Measurements from ENCODE around the gene SH3BP1.

- TF ChIP-seq TEAD4 (CRISPR knock-in tag; IDR thresholded peaks at IDR 0.05) (no peak), CTCF (IDR thresholded peaks at IDR 0.05) (no peak)
Observed at GRCh38 chr22:37639070-37639760, at the start of gene SH3BP1.

Measured in WTC11 (cell line).